Transverse colon (tissue), 4 donors: ENCODE data around the gene IL18RAP. TPM values are rescaled to one million over a fixed set of nuclear protein-coding genes. Genes with fewer than 3 reads are reported as not detected.
A peak's percentile ranks its signal among the peaks of the same experiment; 100 is the strongest.

ENCODE experiments used
- DNase-seq: peaks from one replicate; pipeline ENCODE4 v3.0.0-alpha.2; 2019
- H3K27ac ChIP-seq, 4 donors: fragments of 200-600 bp; sonication (generic); 2 replicates each; pipeline ENCODE4 v1.5.1; 2016 to 2018; ENCODE audit warnings: inconsistent platforms in 4 of 4
- H3K27me3 ChIP-seq: fragments of 200-600 bp; sonication (generic); 2 replicates; pipeline ENCODE4 v1.5.1; 2017; ENCODE audit warnings: inconsistent platforms
- H3K36me3 ChIP-seq, 4 donors: fragments of 200-600 bp; sonication (generic); 2 replicates each; pipeline ENCODE4 v1.5.1; 2017 to 2019; ENCODE audit warnings: inconsistent platforms in 4 of 4
- H3K4me1 ChIP-seq, 4 donors: fragments of 200-600 bp; sonication (generic); 2 replicates each; pipeline ENCODE4 v1.5.1; 2017 to 2020; ENCODE audit warnings: inconsistent platforms in 4 of 4
- H3K4me3 ChIP-seq, 4 donors: fragments of 200-600 bp; sonication (generic); 1 replicate in 1 of 4; 2 replicates in 3 of 4; pipeline versions ENCODE4 v1.5.1 to v1.6.1; 2017 to 2019; ENCODE audit warnings: inconsistent platforms in 4 of 4
- H3K9me3 ChIP-seq, 2 donors: fragments of 200-600 bp; sonication (generic); 2 replicates each; pipeline ENCODE4 v1.5.1; 2017 to 2019; ENCODE audit warnings: inconsistent platforms in 2 of 2
- CTCF ChIP-seq, 5 experiments: fragments of 200-600 bp in 3 of 5; fragments of 450-650 bp in 2 of 5; sonication (generic) in 3 of 5; IDR thresholded peaks; 1 replicate in 2 of 5; 2 replicates in 3 of 5; pipeline ENCODE4 v1.5.1; 2016 to 2017; ENCODE audit warnings: antibody characterized with exemption in 5 of 5, inconsistent platforms in 3 of 5, mild to moderate bottlenecking in 2 of 5, moderate library complexity in 1 of 5
- EP300 ChIP-seq: sonication (generic); formaldehyde crosslinking; IDR thresholded peaks from one replicate; pipeline ENCODE4 v1.6.1; 2017; ENCODE audit warnings: antibody characterized with exemption, low read depth
- POLR2A ChIP-seq: fragments of 450-650 bp; IDR thresholded peaks from one replicate; pipeline ENCODE4 v1.6.1; 2016; ENCODE audit warnings: antibody characterized with exemption, mild to moderate bottlenecking, moderate library complexity
- POLR2AphosphoS5 ChIP-seq, 3 donors: sonication (generic); formaldehyde crosslinking; IDR thresholded peaks; one replicate each; pipeline ENCODE4 v1.6.1; 2016; ENCODE audit warnings: antibody characterized with exemption in 3 of 3
- WGBS, 2 donors: methylation state at CpG; one replicate each; pipeline ENCODE4 v1.1.5; 2018; ENCODE audit warnings: low coverage in 1 of 2; 5-methylcytosine and 5-hydroxymethylcytosine counted together
- in situ Hi-C, 4 donors: fragments of 200-750 bp; cut with MboI; loops; one replicate each; pipeline versions ENCODE4 v1.15.0 to v1.15.1; 2017; ENCODE audit warnings: low sequenced_read_pairs in 3 of 4, low pct_ligation_motif_present in 1 of 4, low pct_unique_long_range_greater_than_20kb in 1 of 4
- intact Hi-C: fragments of 100-400 bp; cut with DNase I; formaldehyde crosslinking; loops from one replicate; pipeline ENCODE4 v1.15.1; 2023; ENCODE audit warnings: low total_unique reads
- total RNA-seq, 4 donors: library from RNA; depleted of rRNA; stranded (reverse); fragments of >200 nt; gene quantifications; one replicate each; pipeline ENCODE4 v1.1.0, GENCODE V29; 2016

The IL18RAP gene
- total RNA-seq, 4 donors from 2014 or later = 3.3 to 12.1 (median 9.0) TPM; not detected in 1

- H3K4me1 ChIP-seq = no peaks in the 10 kb centered on the region
- no peak for TF ChIP-seq POLR2A
- no peak for TF ChIP-seq EP300
- TF ChIP-seq POLR2AphosphoS5 (IDR thresholded peaks at IDR 0.05) = no peak
- TF ChIP-seq CTCF (IDR thresholded peaks at IDR 0.05) = no peak
- DNase-seq = no peak
- no peaks in the 10 kb centered on the region for H3K9me3 ChIP-seq
- H3K27ac ChIP-seq = no peak overlapping the region
- H3K4me3 ChIP-seq = no peak overlapping the region
- intact Hi-C loops (no loop called here), in situ Hi-C loops (no loop called here)
- no peaks in the 10 kb centered on the region for H3K27me3 ChIP-seq
- no peaks in the 10 kb centered on the region for H3K36me3 ChIP-seq
Measured at GRCh38 chr2:102401456-102401855, 21.5 kb upstream of the IL18RAP start.

DNA sequence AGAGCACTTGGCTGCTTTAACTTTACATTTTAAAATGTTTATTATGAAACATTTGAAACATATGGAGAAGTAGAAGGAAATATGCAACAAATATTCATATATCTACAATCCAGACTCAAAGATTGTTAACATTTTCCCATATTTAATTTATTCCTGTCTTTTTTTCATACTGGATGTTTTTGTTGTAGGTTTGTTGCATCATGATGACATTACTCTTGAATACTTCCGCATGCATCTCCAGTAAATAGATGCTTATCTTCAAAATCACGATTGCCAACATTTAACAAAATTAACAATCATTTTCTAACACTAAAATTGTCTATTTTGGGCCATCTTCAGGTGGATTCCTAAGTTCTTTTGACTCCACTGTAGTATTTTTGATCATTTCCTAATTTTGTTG is 21.1 kb upstream of the IL18RAP start:
- Histone ChIP-seq H3K27ac (no peak overlapping the region), H3K4me1 (no peaks in the 10 kb centered on the region), H3K36me3 (no peaks in the 10 kb centered on the region), H3K9me3 (no peaks in the 10 kb centered on the region), H3K27me3 (no peaks in the 10 kb centered on the region), H3K4me3 (no peak overlapping the region)
- DNase-seq = no peak
- intact Hi-C loops = no loop called here
- in situ Hi-C loops = no loop called here
- TF ChIP-seq POLR2A (no peak), CTCF (IDR thresholded peaks at IDR 0.05) (no peak), EP300 (no peak), POLR2AphosphoS5 (IDR thresholded peaks at IDR 0.05) (no peak)
- 84 to 100% methylated on average over 2 of the region's 2 CpGs for WGBS, 2 donors

- Histone ChIP-seq H3K4me1 (no peaks in the 10 kb centered on the region), H3K27me3 (no peaks in the 10 kb centered on the region), H3K36me3 (no peaks in the 10 kb centered on the region), H3K27ac (no peak overlapping the region), H3K9me3 (no peaks in the 10 kb centered on the region), H3K4me3 (no peak overlapping the region)
- intact Hi-C loops (no loop called here), in situ Hi-C loops (no loop called here)
- TF ChIP-seq EP300 (no peak), POLR2AphosphoS5 (IDR thresholded peaks at IDR 0.05) (no peak), POLR2A (no peak)
- WGBS, 2 donors = 89 to 93% methylated on average over 3 of the region's 3 CpGs
- no peak for DNase-seq
Measured at GRCh38 chr2:102410952-102411351, 12.0 kb upstream of the IL18RAP start.

GRCh38 chr2:102412199-102412598 is 10.8 kb upstream of the IL18RAP start:
- H3K27me3 ChIP-seq = no peaks in the 10 kb centered on the region
- in situ Hi-C loops (no loop called here), intact Hi-C loops (no loop called here)
- TF ChIP-seq POLR2A (no peak), POLR2AphosphoS5 (IDR thresholded peaks at IDR 0.05) (no peak), EP300 (no peak), CTCF (IDR thresholded peaks at IDR 0.05) (no peak)
- no peaks in the 10 kb centered on the region for H3K4me1 ChIP-seq
- 84 to 86% methylated on average over 3 of the region's 3 CpGs for WGBS, 2 donors
- no peak for DNase-seq
- no peaks in the 10 kb centered on the region for H3K36me3 ChIP-seq
- H3K4me3 ChIP-seq = no peak overlapping the region
- H3K9me3 ChIP-seq = no peaks in the 10 kb centered on the region
- H3K27ac ChIP-seq = no peak overlapping the region

GRCh38 chr2:102417946-102418345 is 5.0 kb upstream of the IL18RAP start:
- no peaks in the 10 kb centered on the region for H3K27me3 ChIP-seq
- DNase-seq = no peak
- H3K4me1 ChIP-seq = no peaks in the 10 kb centered on the region
- no peaks in the 10 kb centered on the region for H3K9me3 ChIP-seq
- intact Hi-C loops (no loop called here), in situ Hi-C loops (no loop called here)
- no peaks in the 10 kb centered on the region for H3K36me3 ChIP-seq
- TF ChIP-seq POLR2AphosphoS5 (IDR thresholded peaks at IDR 0.05) (no peak), POLR2A (no peak), EP300 (no peak), CTCF (IDR thresholded peaks at IDR 0.05) (no peak)
- H3K27ac ChIP-seq = peak overlapping the region in 1 of 4 donors; percentile 21
- no peak overlapping the region for H3K4me3 ChIP-seq
- 85 to 100% methylated on average over 1 of the region's 1 CpG for WGBS, 2 donors
